HepG2 (cell line): ENCODE data around the gene ZFYVE26.
A peak's percentile ranks its signal among the peaks of the same experiment; 100 is the strongest.

Experiments used
- ARHGAP35 ChIP-seq: sonication (generic); formaldehyde crosslinking; IDR thresholded peaks from 2 replicates; pipeline ENCODE4 v1.9.0; 2022; ENCODE audit warnings: mild to moderate bottlenecking, inconsistent platforms, moderate library complexity, missing genetic modification reagents, borderline replicate concordance
- ATF4 ChIP-seq, 2 experiments: fragments of 450-650 bp in 1 of 2; sonication (generic) in 1 of 2; formaldehyde crosslinking; IDR thresholded peaks; 2 replicates each; pipeline versions ENCODE4 v1.5.0 to v1.8.0; 2020 to 2022; ENCODE audit warnings: mild to moderate bottlenecking in 1 of 2, missing genetic modification reagents in 1 of 2
- EZH2 ChIP-seq: conservative IDR thresholded peaks from 2 replicates; pipeline ENCODE4 v1.6.1; 2012; ENCODE audit warnings: mild to moderate bottlenecking, low read depth, low read length, moderate library complexity
- MBNL3 ChIP-seq: fragments of 250-450 bp; sonication (Bioruptor Pico); conservative IDR thresholded peaks from 2 replicates; pipeline ENCODE4 v1.8.0; 2022; ENCODE audit warnings: mild to moderate bottlenecking, inconsistent platforms
- NR3C1 ChIP-seq: sonication (generic); formaldehyde crosslinking; IDR thresholded peaks from 2 replicates; pipeline ENCODE4 v1.4.0; 2020; ENCODE audit warnings: missing genetic modification reagents
- POLR2A ChIP-seq, 2 experiments: IDR thresholded peaks; 2 replicates each; pipeline ENCODE4 v1.6.1; 2011; ENCODE audit warnings: low read depth in 2 of 2, low read length in 2 of 2, mild to moderate bottlenecking in 1 of 2, moderate library complexity in 1 of 2; ENCODE audit not compliant: insufficient read depth in 1 of 2
- ZBTB7A ChIP-seq: sonication (generic); formaldehyde crosslinking; IDR thresholded peaks from 2 replicates; pipeline ENCODE4 v1.8.0; 2022; ENCODE audit warnings: mild to moderate bottlenecking, missing genetic modification reagents
- ZNF589 ChIP-seq: sonication (generic); formaldehyde crosslinking; conservative IDR thresholded peaks from 2 replicates; pipeline ENCODE4 v1.8.0; 2022; ENCODE audit warnings: mild to moderate bottlenecking, moderate library complexity, missing genetic modification reagents
- ZNF607 ChIP-seq: sonication (generic); formaldehyde crosslinking; IDR thresholded peaks from 2 replicates; pipeline ENCODE4 v1.5.1; 2020; ENCODE audit warnings: missing genetic modification reagents, mild to moderate bottlenecking, borderline replicate concordance
- ZNF678 ChIP-seq: sonication (generic); formaldehyde crosslinking; IDR thresholded peaks from 2 replicates; pipeline ENCODE4 v1.4.0; 2020; ENCODE audit warnings: mild to moderate bottlenecking, missing genetic modification reagents
- TF ChIP-seq, protein P1 (sequence below): sonication (generic); formaldehyde crosslinking; IDR thresholded peaks from 2 replicates; pipeline ENCODE4 v1.4.0; 2020; ENCODE audit warnings: missing genetic modification reagents

GRCh38 chr14:67763158-67763822, 53.1 kb downstream of the ZFYVE26 start:
- TF ChIP-seq MBNL3 (CRISPR knock-in tag) (no peak), ARHGAP35 (CRISPR knock-in tag) (no peak), ZBTB7A (CRISPR knock-in tag) (no peak), EZH2 (no peak), ZNF678 (no peak), ATF4 (CRISPR knock-in tag; IDR thresholded peaks at IDR 0.05) (peak in 1 of 2 experiments; percentile 54; a peak in 2 of 4 replicates), ZNF589 (CRISPR knock-in tag) (no peak), NR3C1 (no peak), ZNF607 (CRISPR knock-in tag) (no peak), POLR2A (IDR thresholded peaks at IDR 0.05; ENCODE audit: insufficient read depth in 1 of 2, low read depth in 2 of 2, low read length in 2 of 2) (no peak)
- TF ChIP-seq, protein P1, sequence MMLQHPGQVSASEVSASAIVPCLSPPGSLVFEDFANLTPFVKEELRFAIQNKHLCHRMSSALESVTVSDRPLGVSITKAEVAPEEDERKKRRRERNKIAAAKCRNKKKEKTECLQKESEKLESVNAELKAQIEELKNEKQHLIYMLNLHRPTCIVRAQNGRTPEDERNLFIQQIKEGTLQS (CRISPR knock-in tag), result peak; percentile 49; the same call in 1 of the 2 replicates
